Measurements from ENCODE around the gene ATP10A. TPM values are rescaled to one million over a fixed set of nuclear protein-coding genes. Genes with fewer than 3 reads are reported as not detected.

The ATP10A gene
- total RNA-seq, 2 donors from 2014 or later: 5.6 to 14.3 TPM

DNA sequence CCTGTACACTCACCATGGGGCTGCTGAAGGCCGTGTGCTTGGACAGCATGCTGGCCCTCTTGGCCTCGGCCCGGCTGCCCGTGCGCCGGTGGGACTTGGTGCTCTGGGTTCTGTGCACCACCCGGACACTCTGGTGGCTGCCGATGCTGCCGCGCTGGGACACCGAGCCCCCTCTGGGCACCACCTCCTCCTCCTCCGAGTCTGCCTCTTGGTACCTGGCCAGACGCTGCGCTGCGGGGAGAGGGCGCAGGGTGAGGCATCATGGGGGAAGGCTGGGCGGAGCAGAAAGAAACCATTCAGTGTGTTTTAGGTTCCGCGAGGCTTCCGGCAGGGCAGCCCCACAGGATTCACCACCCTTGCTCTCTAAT, 145.0 kb downstream of the ATP10A start:
- intact Hi-C loops (cut with DNase I): no loop called here
- no peaks in the 10 kb centered on the region for H3K9me3 ChIP-seq
- no peaks in the 10 kb centered on the region for H3K27me3 ChIP-seq (replicated peaks; ENCODE audit: insufficient read depth)
- H3K4me1 ChIP-seq (replicated peaks): no peaks in the 10 kb centered on the region
- no peaks in the 10 kb centered on the region for H3K36me3 ChIP-seq
- no peak for DNase-seq (ENCODE audit: low spot score)
- no peak overlapping the region for H3K4me3 ChIP-seq
- TF ChIP-seq POLR2AphosphoS5 (IDR thresholded peaks at IDR 0.05) (no peak), POLR2A (IDR thresholded peaks at IDR 0.05) (no peak), CTCF (IDR thresholded peaks at IDR 0.05) (no peak)
- no peak overlapping the region for H3K27ac ChIP-seq
- 89% methylated on average over 20 of the region's 20 CpGs for WGBS

DNA sequence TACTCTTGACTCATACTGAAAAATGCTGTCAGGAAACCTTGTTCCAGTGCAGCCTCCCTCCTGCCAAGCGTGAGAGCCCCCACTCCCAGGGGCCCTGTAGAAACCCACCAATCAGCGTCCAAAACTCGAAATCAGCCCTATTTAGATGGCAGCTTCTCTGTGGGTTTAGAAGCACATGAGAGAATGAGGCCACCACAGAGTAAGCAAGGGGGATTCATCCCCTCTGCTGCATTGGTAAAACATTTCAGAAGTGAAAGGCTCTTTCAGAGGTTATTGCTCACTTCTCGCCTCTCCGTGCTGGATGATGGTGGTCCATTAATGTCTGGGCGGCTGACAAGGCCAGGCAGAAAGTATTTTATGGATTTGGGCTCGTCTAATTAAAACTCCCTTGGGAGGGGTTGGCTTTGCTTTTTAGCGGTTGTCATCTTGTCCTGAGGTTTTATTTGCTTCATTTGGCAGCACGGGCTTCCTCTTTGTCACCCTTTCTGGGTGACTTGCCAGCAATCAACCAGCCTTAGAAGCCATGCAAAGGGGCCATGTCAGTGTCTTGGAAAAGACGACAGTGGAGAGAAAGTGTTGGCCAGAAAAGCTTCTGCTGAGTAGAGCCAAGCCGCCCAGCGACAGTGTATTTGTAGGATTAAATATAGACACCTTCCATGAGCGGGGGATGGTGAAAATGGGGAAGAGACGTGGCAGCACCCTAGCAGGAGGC, 145.5 kb downstream of the ATP10A start:
- intact Hi-C loops (cut with DNase I): no loop called here

GRCh38 chr15:25717127-25717456, 146.0 kb downstream of the ATP10A start:
- Histone ChIP-seq H3K9me3 (no peaks in the 10 kb centered on the region), H3K36me3 (no peaks in the 10 kb centered on the region), H3K27ac (no peak overlapping the region), H3K27me3 (replicated peaks; ENCODE audit: insufficient read depth) (no peaks in the 10 kb centered on the region), H3K4me3 (no peak overlapping the region), H3K4me1 (replicated peaks) (no peaks in the 10 kb centered on the region)
- intact Hi-C loops (cut with DNase I): no loop called here
- 68% methylated on average over 3 of the region's 3 CpGs for WGBS
- no peak for DNase-seq (ENCODE audit: low spot score)
- TF ChIP-seq CTCF (IDR thresholded peaks at IDR 0.05) (no peak), POLR2A (IDR thresholded peaks at IDR 0.05) (no peak), POLR2AphosphoS5 (IDR thresholded peaks at IDR 0.05) (no peak)

More for the DNA sequence above, 145.5 kb downstream of the ATP10A start:
- Histone ChIP-seq H3K4me1 (replicated peaks) (no peaks in the 10 kb centered on the region), H3K4me3 (no peak overlapping the region), H3K9me3 (no peaks in the 10 kb centered on the region), H3K27ac (no peak overlapping the region), H3K36me3 (no peaks in the 10 kb centered on the region), H3K27me3 (replicated peaks; ENCODE audit: insufficient read depth) (no peaks in the 10 kb centered on the region)
- TF ChIP-seq POLR2A (IDR thresholded peaks at IDR 0.05) (no peak), POLR2AphosphoS5 (IDR thresholded peaks at IDR 0.05) (no peak), CTCF (IDR thresholded peaks at IDR 0.05) (no peak)
- no peak for DNase-seq (ENCODE audit: low spot score)
- WGBS: 26% methylated on average over 14 of the region's 14 CpGs

DNA sequence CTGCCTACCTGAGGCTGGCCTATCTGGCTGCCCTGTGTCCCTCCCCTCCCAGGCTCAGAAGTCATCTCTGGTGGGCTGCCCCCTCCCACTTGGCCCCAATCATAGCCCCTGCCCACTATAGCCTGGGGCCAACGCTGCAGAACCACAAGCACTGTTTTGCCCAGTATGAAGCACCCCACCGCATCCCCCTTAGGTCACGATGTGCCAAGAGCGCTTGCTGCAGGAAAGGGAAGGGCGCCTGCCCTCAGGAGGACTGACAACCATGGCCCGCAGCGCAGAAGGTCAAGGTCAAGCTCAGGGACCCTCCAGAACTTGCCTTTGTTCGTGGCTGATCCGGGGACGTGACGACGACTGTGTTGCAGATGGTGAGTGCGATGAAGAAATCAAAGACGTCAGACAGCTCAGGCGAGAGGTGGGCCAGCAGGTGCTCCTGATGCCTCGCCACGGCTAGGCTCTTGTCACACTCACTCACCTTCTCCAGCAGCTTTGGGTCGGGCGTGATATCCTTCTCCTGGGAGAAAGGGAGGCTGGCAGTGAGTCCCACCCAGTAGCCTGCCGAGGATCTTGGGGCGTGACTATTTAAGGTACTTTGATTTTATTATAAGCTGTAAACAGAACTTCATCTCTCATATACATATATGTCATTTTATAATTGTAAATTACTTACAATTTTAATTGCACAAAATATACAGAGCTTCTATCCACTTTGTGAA, 146.6 kb downstream of the ATP10A start:
- DNase-seq (ENCODE audit: low spot score): no peak
- Histone ChIP-seq H3K4me1 (replicated peaks) (no peaks in the 10 kb centered on the region), H3K36me3 (no peaks in the 10 kb centered on the region)

More for the DNA sequence above, 146.6 kb downstream of the ATP10A start:
- Histone ChIP-seq H3K27ac (no peak overlapping the region), H3K4me3 (no peak overlapping the region), H3K9me3 (no peaks in the 10 kb centered on the region), H3K27me3 (replicated peaks; ENCODE audit: insufficient read depth) (no peaks in the 10 kb centered on the region)
- 93% methylated on average over 21 of the region's 21 CpGs for WGBS
- intact Hi-C loops (cut with DNase I): no loop called here
- TF ChIP-seq POLR2AphosphoS5 (IDR thresholded peaks at IDR 0.05): no peak
- no peak for TF ChIP-seq CTCF (IDR thresholded peaks at IDR 0.05)
- TF ChIP-seq POLR2A (IDR thresholded peaks at IDR 0.05): no peak
